Posterior vena cava (tissue), 2 donors: ENCODE results near the gene POP7. TPM values are rescaled to one million over a fixed set of nuclear protein-coding genes. Genes with fewer than 3 reads are reported as not detected.
"Not testable (repeated sequence)": the region's sequence is repeated elsewhere in the genome, so short reads cannot be mapped to it uniquely, and the experiment has no call there.

Experiments
- DNase-seq: peaks from one replicate; pipeline ENCODE4 v3.0.0-alpha.2; 2020; ENCODE audit warnings: low spot score
- intact Hi-C, 2 donors: fragments of 100-400 bp; cut with DNase I; formaldehyde crosslinking; loops; one replicate each; pipeline versions ENCODE4 v1.14.1 to v1.14.2; 2022 to 2023
- total RNA-seq, 2 donors: library from RNA; stranded (reverse); fragmentation: NEBNext Ultra II Directional; extraction: Animal tissue kit (Norgen Biotek cat#: 25700); gene quantifications; one replicate each; pipeline ENCODE4 v1.2.1, GENCODE V29; 2021
- donor health status: DM: yes; HTN: yes; CAD: no.
- donor health status: DM: yes; HTN: yes; CAD: no.

The POP7 gene
- total RNA-seq, 2 donors from 2014 or later, result 17.1 to 23.0 TPM

DNA sequence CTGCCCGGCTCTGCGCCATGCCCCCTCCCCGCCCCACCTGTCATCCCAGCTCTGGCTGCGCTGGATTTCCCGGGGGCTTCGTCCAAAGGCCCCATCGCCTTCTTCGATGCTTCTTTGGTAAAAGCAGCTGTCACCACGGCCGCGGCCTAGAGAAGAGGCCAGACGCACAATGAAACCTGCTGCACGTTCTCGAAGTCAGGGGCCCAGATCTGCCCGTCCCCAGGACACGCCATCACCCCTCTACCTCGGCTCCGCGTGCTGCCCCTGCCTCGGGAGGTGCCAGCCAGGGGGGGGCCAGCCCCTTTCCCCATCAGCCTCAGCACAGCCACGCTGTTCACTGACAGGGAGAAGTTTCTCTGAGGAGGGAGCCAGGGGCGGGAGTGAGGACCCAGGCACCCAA, 18.7 kb upstream of the POP7 start:
- intact Hi-C loops, result loop anchor here in 1 of 2 donors (5.0 kb wide), 1 partner anchor 215 kb away; no protein-coding TSS in a partner anchor

DNA sequence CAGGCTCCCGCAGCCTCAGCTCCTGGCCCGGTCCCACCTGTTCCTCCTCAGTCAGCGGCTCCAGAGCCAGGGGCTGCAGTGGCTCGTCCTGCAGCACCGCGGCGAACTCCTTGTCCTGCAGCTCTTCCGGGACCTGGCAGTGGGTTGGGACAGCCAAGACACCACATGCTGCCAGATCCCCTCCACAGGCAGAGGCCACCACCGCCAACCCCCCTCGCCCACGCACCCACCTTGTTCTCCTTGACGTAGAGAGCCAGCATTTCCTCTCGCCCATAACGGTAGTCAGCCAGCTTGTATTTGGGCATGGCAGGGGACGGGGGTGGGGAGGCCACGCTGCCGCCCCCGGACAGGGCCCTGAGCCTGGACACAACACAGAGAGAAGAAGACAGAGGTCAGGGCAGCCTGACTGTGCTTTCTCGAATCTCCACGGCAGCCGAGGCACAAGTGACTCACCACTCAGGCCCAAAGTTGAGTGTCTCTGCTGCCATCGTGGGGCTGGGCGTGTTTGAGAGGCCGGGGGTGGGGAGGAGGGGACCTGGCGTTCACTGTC, 18.1 kb upstream of the POP7 start:
- DNase-seq, result no peak
- intact Hi-C loops, result loop anchor here in 1 of 2 donors (5.0 kb wide), 1 partner anchor 216 kb away; no protein-coding TSS in a partner anchor

More for the DNA sequence above, 18.7 kb upstream of the POP7 start:
- no peak for DNase-seq

DNA sequence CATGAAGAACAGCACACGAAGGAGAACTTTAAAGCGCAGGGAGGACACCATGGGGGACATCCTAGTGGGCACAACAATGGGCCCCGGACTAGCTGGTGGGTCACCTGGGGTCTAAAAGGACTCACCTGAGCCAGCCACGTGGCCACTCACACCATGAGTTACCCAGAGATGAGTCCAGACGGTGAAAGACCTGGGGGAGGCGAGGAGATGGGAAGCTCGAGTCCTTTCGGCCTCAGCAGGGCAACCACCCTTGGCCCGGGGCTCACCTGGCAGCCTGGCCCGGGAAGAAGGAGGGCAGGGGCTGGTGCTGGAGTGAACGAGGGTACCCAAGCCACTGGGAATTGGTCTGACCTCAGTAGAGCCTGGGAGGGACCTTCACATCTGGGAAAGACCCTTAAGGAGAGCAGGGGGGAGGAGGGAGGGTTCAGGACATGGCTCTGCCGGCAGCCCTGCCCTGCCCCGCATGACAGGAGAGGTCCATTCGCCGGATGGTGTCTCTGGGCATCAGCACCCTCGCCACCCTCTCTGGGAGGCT, 17.5 kb upstream of the POP7 start:
- intact Hi-C loops, result loop anchor here in 1 of 2 donors (5.0 kb wide), 1 partner anchor 216 kb away; no protein-coding TSS in a partner anchor
- no peak for DNase-seq

DNA sequence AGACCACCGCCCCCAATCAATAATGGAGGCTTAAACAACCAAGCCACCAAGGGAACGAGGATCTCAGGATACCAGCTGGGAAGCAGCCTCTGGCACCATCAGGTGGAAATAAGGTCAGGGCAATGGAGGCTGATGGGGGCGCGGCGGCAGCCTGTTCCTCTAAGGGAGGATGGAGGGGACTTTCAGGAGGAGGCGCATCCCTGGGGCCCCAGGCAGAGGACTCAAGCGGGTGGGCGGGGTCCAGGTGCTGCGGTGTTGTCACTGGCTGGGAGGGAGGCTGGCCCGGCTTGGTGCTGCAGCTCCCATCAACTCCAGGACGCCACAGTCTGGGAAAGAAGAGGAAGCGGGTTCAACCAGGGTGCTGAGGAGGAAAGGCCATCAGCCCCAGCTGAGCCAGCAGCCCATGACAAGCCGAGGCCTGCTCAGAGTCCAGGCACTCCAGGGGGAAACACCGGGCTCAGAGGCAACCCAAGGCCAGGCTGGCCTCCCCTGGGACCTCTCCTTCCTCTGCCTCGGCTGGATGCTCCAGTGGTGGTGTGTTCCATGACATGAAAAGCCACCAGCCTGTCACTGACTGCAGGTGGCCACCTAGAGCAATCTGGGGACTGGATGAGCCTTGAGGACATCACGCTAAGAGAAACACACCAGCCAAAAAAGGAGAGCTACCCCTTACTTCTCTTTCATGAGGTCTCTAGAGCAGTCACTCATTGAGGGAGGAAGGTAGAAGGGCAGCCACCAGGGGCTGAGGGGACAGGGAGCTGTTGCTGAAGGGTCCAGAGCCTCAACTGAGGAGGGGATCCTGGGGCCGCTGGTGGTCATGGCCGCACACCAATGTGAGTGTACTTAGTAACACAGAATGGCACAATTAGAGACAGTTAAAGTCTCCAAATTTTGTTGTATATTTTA, 16.4 kb upstream of the POP7 start:
- no peak for DNase-seq
- intact Hi-C loops, result loop anchor here (5.0 kb wide), 4 partner anchors 87 to 217 kb away; partner anchors contain the start of genes NYAP1 (in 1 of the 2) and PCOLCE (in 1 of the 2)

DNA sequence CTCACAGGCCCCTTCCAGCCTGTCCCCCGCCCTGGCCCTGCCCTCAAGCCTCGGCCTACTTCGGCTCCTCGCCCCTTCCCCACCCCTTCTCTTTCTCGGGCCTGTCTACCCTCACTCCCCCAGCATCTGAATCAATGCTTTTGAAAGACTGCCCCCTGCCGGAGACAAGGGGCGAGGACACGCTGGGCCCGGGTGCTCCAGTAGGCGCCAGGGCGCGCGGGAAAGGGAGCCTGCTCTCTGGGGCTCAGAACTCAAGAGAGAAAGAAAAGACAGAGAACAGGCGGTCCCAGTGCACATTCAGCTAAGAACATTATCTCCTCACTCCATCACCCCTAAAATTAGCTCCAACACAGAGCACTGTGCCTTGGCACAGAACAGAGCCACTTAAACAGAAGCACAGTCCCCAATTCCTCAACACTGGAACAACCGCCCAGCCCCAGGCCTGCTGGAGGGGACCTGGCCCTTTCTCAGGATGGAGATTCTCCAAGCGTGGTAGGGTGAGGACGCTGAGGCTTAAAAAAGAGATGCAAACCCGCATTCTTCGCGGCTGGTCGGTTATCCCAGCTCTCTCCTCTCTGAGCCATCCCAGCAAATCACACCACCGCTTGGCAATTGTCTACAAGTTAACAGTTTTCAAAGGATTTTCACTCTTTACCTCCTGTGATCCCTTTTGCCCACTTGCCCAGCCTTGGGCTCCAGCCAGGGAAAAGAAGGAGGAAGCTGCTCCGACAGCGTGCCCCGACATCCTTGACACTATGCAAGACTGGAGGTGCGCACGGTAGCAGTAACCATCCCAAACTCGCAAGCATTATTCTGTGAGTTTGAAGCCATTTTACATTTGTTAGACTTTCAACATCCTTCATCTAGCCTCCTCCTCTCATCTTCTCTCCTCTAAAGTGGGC, 14.0 kb upstream of the POP7 start:
- peak; percentile 94 for DNase-seq
- intact Hi-C loops, result loop anchor here (5.0 kb wide), 3 partner anchors 90 to 210 kb away; partner anchors contain the start of genes NYAP1 (in 1 of the 2) and PCOLCE (in 1 of the 2)

DNA sequence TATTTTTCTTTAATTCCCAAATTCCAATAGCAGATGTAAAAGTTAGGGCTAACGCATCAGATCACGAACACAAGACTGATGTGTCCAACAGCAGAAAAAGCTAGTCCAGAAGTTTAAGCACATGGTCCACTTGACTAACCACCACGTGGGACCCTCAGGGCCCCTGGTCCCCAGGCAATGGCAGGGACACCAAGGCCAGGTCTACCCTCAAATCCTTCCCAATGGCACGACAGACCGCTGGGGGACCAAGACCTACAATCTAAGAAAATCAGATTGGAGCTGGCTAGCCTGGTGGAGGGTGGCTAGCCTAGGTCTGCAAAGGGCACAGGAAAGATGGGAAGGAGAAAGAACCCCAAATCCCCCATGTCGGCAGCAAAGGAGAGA, 13.4 kb upstream of the POP7 start:
- intact Hi-C loops, result loop anchor here (5.0 kb wide), 3 partner anchors 90 to 210 kb away; partner anchors contain the start of genes NYAP1 (in 1 of the 2) and PCOLCE (in 1 of the 2)
- DNase-seq, result no peak

DNA sequence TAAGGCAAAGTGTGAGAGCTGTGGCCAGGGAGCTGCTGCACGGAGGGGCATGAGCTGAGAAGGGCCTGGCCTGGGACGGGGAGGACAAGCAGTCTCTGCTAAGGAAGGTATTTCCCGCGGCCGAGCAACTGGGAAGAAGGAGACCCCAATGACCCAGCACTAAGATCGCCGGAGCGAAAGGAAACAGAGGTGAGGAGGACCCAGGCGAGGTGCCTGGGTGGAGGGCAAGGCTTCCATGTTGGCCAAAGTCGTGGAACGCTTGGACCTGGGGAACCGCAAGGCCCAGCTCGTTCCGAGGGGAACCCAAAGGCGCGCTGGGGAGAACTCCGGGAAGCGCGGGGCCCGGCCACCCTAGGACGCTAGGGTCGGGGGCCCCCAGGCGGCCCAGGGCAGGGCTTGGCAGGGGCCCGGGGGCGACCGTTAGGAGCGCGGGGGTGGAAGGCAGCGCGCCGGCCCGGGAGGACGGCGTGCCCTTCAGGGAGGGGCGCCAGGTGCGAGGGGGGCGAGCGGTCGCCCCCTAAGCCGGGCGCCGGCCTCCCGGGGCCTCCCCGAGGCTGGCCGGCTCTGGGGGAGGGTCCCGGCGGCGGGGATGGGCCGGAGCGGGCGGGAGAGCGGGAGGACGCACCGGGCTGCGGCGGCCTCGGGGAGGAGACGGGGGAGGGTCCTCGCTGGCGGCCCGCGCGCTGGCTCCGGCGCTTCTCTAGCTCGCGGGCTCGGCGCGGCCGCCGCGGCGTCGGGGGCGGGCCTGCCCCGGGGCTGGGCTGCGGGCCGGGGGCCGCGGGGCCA, 12.4 kb upstream of the POP7 start:
- no peak for DNase-seq
- intact Hi-C loops, result loop anchor here (5.0 kb wide), 3 partner anchors 91 to 211 kb away; partner anchors contain the start of genes NYAP1 (in 1 of the 2) and PCOLCE (in 1 of the 2)

DNA sequence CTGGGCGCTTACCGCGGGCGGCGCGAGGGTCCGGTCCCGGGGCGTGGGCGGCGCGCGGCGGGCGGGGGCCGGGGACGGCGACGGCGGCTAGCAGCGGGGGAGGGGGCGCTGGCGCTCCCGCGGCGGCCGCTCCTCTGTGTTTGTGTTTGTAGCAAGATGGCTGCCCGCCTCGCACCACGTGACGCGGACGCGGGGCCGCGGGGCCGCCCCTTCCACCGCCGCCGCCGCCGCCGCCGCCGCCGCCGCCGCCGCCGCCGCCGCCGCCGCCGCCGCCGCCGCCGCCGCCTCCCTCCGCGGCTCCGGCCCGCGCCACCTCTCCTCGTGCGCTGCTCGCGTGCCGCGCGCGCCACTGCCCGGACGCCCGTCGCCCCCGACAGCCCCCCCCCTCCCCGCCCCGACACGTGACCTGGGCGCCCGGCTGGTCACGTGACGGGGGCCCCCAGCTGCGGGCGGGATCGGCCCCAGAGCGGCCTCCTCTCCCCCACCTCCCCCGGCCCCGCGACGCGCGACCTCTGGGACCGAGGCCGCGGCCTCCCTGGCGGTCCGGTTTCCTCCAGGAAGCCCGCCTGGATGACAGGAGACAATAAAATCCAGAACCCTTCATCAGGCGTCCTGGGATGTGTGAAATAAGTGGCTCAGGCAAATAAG, 11.7 kb upstream of the POP7 start, which contains the start of gene GIGYF1:
Gene GIGYF1 (minus strand): TSS at position 153 of the 648 bp plus-strand sequence. CDS start 6,012 bp downstream, outside the sequence.
- DNase-seq, result peak; percentile 92
- intact Hi-C loops, result loop anchor here (5.0 kb wide), 3 partner anchors 92 to 212 kb away; partner anchors contain the start of genes NYAP1 (in 1 of the 2) and PCOLCE (in 1 of the 2)

DNA sequence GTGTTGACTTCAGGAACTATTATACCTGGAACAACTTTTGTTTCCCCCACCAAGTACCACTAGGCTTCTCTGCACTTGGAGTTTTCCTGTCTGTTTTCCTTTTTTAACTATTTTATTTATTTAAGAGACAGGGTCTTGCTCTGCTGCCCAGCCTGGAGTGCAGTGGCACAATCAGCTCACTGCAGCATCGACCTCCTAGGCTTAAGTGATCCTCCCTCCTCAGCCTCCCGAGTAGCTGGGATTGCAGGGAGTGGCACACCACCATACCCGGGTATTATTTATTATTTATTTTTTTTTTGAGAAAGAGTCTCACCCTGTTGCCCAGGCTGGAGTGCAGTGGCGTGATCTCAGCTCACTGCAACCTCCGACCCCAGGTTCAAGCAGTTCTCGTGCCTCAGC, 9.8 kb upstream of the POP7 start:
- DNase-seq, result no peak
- intact Hi-C loops, result no loop called here

DNA sequence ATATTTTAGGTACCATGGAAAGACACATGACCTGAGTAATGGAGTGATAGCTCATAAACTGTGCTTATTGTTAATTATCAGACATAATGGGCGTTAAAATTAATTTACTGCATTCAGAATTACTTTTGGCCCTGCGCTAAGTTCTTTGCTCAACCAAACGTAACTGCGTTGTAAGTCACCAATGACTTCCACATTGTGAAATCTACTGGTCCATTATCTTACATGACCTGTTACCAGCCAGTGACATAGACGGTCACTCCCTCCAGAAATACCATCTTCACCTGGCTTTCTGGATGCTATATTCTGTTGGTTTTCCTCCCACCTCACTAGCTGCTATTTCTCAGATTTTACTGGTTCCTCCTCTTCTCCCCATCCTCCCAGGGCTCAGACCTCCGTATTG, 6.9 kb upstream of the POP7 start:
- intact Hi-C loops, result no loop called here
- DNase-seq, result no peak

DNA sequence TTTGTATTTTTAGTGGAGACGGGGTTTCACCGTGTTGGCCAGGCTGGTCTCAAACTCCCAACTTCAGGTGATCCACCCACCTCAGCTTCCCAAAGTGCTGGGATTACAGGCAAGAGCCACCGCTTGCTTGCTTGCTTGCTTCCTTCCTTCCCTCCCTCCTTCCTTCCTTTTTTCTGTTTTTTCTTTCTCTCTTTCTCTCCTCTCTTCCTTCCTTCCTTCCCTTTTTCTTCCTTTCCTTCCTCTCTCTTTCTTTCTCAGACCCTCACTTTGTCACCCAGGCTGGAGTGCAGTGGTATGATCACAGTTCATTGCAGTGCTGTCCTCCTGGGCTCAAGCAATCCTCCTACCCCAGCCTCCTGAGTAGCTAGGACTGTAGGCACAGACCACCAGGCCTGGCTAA, 4.8 kb upstream of the POP7 start:
- DNase-seq, intact Hi-C loops: not testable (repeated sequence)

DNA sequence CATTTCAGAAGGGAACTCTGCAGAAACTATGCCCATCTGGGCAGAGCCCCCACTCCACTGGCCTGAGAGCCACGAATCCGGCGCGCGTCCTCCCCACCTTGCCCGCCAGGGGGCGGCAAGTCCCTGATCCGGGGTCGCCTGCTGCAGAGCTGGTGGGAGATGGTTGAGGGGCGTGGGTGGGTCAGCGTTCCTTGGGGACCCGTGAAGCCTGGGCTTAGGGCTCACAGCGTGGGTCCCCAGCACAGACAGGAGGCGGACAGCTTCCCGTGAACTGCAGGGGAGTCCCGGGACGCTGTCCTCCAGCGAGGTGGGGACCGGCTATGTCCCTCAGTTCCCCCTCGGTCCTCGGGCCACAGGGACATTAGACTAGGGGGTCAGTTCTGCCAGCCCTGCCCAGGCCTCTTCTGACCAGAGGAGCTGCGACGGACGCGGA, 585 bp upstream of the POP7 start:
- peak; percentile 93 for DNase-seq
- intact Hi-C loops, result loop anchor here in 1 of 2 donors (5.0 kb wide), 1 partner anchor 147 kb away; the partner anchor contains the start of gene SLC12A9

DNA sequence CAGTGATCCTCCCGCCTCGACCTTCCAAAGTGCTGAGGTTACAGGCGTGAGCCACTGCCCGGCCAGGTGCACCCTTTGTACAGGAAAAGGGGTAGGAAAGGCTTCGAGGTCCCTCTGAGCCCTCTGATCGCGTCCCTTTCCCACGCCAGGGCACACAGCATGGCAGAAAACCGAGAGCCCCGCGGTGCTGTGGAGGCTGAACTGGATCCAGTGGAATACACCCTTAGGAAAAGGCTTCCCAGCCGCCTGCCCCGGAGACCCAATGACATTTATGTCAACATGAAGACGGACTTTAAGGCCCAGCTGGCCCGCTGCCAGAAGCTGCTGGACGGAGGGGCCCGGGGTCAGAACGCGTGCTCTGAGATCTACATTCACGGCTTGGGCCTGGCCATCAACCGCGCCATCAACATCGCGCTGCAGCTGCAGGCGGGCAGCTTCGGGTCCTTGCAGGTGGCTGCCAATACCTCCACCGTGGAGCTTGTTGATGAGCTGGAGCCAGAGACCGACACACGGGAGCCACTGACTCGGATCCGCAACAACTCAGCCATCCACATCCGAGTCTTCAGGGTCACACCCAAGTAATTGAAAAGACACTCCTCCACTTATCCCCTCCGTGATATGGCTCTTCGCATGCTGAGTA, 871 bp downstream of the POP7 start:
- no peak for DNase-seq
- intact Hi-C loops, result loop anchor here in 1 of 2 donors (5.0 kb wide), 1 partner anchor 146 kb away; the partner anchor contains the start of gene SLC12A9

DNA sequence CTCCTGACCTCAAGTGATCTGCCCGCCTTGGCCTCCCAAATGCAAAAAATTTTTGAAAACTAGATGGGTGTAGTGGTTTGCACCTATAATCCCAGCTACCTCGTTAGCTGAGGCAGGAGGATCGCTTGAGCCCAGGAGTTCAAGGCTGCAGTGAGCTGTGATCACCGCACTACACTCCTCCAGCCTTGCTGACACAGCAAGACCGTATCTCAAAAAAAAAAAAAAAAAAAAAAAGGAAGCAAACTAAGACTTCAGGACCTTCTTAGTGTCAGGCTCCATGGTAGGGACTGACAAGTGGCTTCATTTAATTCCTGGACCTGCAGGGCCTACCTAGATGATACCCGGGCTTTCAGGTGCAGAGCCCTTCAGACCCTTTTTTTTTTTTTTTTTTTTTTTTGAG, 2.5 kb downstream of the POP7 start:
- DNase-seq, result no peak
- intact Hi-C loops, result loop anchor here in 1 of 2 donors (5.0 kb wide), 1 partner anchor 144 kb away; the partner anchor contains the start of gene SLC12A9

DNA sequence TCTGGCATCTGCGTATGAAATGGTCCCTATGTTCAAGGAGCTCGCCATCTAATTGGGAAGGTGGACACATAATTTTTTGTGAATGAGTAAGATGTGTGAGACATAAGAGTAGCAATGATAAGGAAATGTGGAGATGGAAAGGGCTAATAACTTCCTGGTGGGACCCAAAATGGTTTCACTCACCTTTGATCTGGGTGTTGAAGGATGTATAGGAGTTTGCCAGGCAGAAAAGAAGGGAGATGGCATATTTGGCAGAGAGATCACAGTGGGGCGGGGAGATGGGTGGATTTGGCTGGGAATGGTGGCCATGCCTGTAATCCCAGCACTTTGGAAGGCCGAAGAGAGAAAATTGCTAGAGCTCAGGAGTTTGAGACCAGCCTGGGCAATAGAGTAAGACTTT, 4.5 kb downstream of the POP7 start:
- intact Hi-C loops, result no loop called here
- no peak for DNase-seq

DNA sequence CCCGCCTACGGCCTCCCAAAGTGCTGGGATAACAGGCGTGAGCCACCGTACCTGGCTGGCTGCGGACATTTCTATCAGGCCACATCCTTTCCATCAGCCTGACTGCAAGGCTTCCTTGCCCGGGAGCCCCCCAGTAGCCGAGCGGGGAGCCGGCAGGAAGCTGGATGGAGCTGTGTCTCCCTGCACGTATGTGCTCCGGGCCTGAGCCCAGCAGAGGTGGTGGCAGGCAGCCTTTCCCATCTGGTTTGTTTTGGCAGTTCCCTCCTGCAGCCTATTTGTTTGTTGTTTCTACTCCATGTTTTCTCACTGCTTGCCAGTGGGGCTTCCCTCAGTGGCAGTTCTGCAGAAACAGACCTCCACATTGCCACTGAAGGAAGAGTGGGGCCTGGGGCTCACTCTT, 5.4 kb downstream of the POP7 start:
- intact Hi-C loops, result no loop called here
- DNase-seq, result no peak

DNA sequence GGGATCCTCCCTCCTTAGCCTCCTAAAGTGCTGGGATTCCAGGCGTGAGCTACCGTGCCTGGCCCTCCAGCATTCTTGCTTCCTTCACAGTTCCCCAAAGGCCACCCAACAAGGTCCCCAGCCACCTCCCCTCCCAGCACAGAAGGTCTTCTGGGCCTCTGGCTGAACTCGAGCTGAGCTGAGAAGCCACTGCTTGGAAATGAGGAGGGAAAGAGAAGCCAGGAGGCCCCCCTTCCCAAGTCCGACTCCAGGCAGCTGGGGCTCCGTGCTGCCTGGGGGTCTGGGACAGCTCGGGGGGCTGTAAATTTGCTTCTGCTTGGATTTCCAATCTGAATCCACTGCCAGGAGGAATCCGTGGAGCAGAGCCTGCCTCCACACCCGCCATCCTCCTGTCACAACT, 8.8 kb downstream of the POP7 start:
- intact Hi-C loops, result no loop called here
- DNase-seq, result no peak
